Panc1 (cell line): ENCODE data around the gene RIC3.

Source experiments
- POLR2AphosphoS5 ChIP-seq: IDR thresholded peaks from 2 replicates; pipeline ENCODE4 v1.6.1; 2012; ENCODE audit warnings: mild to moderate bottlenecking, low read depth, low read length, moderate library complexity
- TF ChIP-seq, protein P1 (sequence below): fragments of 450-650 bp; IDR thresholded peaks from 2 replicates; pipeline ENCODE4 v1.5.1; 2017; ENCODE audit warnings: mild to moderate bottlenecking

DNA sequence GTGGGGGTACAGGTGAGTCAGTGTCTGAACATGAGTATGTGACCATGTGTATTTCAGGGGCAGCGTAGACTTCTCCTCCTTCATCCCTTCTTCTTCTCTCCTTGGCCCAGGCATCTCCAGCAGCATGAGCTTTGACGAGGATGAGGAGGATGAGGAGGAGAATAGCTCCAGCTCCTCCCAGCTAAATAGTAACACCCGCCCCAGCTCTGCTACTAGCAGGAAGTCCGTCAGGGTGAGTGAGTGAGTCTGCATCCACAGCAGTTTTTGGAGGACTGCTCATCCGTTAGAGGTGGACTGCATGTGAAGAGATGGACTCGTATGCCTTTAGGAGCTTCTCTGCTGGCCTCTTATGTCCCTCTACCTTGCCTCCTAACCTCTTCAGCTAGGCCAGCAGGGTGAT, 72.2 kb downstream of the RIC3 start:
- TF ChIP-seq, protein P1, sequence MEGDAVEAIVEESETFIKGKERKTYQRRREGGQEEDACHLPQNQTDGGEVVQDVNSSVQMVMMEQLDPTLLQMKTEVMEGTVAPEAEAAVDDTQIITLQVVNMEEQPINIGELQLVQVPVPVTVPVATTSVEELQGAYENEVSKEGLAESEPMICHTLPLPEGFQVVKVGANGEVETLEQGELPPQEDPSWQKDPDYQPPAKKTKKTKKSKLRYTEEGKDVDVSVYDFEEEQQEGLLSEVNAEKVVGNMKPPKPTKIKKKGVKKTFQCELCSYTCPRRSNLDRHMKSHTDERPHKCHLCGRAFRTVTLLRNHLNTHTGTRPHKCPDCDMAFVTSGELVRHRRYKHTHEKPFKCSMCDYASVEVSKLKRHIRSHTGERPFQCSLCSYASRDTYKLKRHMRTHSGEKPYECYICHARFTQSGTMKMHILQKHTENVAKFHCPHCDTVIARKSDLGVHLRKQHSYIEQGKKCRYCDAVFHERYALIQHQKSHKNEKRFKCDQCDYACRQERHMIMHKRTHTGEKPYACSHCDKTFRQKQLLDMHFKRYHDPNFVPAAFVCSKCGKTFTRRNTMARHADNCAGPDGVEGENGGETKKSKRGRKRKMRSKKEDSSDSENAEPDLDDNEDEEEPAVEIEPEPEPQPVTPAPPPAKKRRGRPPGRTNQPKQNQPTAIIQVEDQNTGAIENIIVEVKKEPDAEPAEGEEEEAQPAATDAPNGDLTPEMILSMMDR, result no peak
- TF ChIP-seq POLR2AphosphoS5, result no peak
